HEK293T (cell line): ENCODE data around the gene HELZ.

Experiments used
- FOXA1 ChIP-seq: fragments of 450-650 bp; IDR thresholded peaks from 2 replicates; pipeline ENCODE4 v1.6.1; 2016; ENCODE audit warnings: mild to moderate bottlenecking
- ZNF384 ChIP-seq: fragments of 450-650 bp; IDR thresholded peaks from 2 replicates; pipeline ENCODE4 v1.6.1; 2016

- TF ChIP-seq FOXA1: no peak
- no peak for TF ChIP-seq ZNF384
Observed at GRCh38 chr17:67024736-67025135, 220.3 kb downstream of the HELZ start.
